SU-DHL-6 (cell line): ENCODE measurements around the gene JHY.

ENCODE experiments used
- H2AFZ ChIP-seq: fragments of 200-600 bp; sonication (generic); 2 replicates; pipeline ENCODE4 v1.6.1; 2014; ENCODE audit warnings: low read depth, mild to moderate bottlenecking, moderate library complexity, mixed read lengths, antibody characterized with exemption, low read length; ENCODE audit not compliant: severe bottlenecking
- H3F3A ChIP-seq: fragments of 200-600 bp; shearing (Covaris generic); 2 replicates; pipeline ENCODE4 v1.6.0; 2016; ENCODE audit warnings: antibody characterized with exemption, mild to moderate bottlenecking; ENCODE audit not compliant: insufficient read depth
- H3K27ac ChIP-seq: fragments of 200-600 bp; sonication (generic); 2 replicates; pipeline ENCODE4 v1.5.1; 2016; ENCODE audit warnings: low read depth, mild to moderate bottlenecking, low read length, moderate library complexity, mixed read lengths
- H3K27me3 ChIP-seq: fragments of 200-600 bp; sonication (generic), shearing (Covaris generic); 2 replicates; pipeline ENCODE4 v1.6.0; 2014; ENCODE audit warnings: mild to moderate bottlenecking, low read length
- H3K36me3 ChIP-seq: fragments of 200-600 bp; sonication (generic); 2 replicates; pipeline ENCODE4 v1.6.1; 2014; ENCODE audit warnings: mild to moderate bottlenecking, low read length, mixed read lengths
- H3K4me2 ChIP-seq: fragments of 300-600, 200-600 bp; shearing (Covaris generic), sonication (generic); 2 replicates; pipeline ENCODE4 v1.6.0; 2014; ENCODE audit warnings: low read length, low read depth, mild to moderate bottlenecking; ENCODE audit not compliant: poor library complexity, severe bottlenecking
- H3K4me3 ChIP-seq: fragments of 200-600 bp; sonication (generic); 2 replicates; pipeline ENCODE4 v1.5.1; 2014; ENCODE audit warnings: antibody characterized with exemption, low read length, mild to moderate bottlenecking, mixed read lengths; ENCODE audit not compliant: insufficient read depth, poor library complexity, severe bottlenecking
- H3K79me2 ChIP-seq: fragments of 200-600 bp; sonication (generic); 2 replicates; pipeline ENCODE4 v1.6.1; 2014; ENCODE audit warnings: mild to moderate bottlenecking, low read length, moderate library complexity; ENCODE audit not compliant: insufficient read depth
- H3K9ac ChIP-seq: fragments of 200-600 bp; sonication (generic); 2 replicates; pipeline ENCODE4 v1.7.0; 2014; ENCODE audit warnings: mild to moderate bottlenecking, low read length
- H3K9me2 ChIP-seq: fragments of 200-600 bp; sonication (generic); replicated peaks from 2 replicates; pipeline ENCODE4 v1.6.1; 2014; ENCODE audit warnings: low read length; ENCODE audit not compliant: insufficient read depth
- H3K9me3 ChIP-seq: fragments of 200-600 bp; sonication (generic); 2 replicates; pipeline ENCODE4 v1.6.1; 2014; ENCODE audit warnings: low read length, mixed read lengths; ENCODE audit not compliant: insufficient read depth
- H4K20me1 ChIP-seq: fragments of 200-600 bp; sonication (generic); 2 replicates; pipeline ENCODE4 v1.6.1; 2014; ENCODE audit warnings: low read depth, mild to moderate bottlenecking, antibody characterized with exemption, low read length, moderate library complexity, mixed read lengths
- EZH2phosphoT487 ChIP-seq: fragments of 200-600 bp; sonication (generic), shearing (Covaris generic); conservative IDR thresholded peaks from 2 replicates; pipeline ENCODE4 v1.6.1; 2018; ENCODE audit warnings: mild to moderate bottlenecking, antibody characterized with exemption, low read length, moderate library complexity, mixed read lengths
- TF ChIP-seq, protein P1 (sequence below): fragments of 200-600 bp; sonication (generic); IDR thresholded peaks from one replicate; pipeline ENCODE4 v1.5.1; 2017; ENCODE audit warnings: antibody characterized with exemption, mild to moderate bottlenecking, low read length, moderate library complexity; ENCODE audit not compliant: insufficient read depth, poor library complexity, severe bottlenecking

Gene JHY

DNA sequence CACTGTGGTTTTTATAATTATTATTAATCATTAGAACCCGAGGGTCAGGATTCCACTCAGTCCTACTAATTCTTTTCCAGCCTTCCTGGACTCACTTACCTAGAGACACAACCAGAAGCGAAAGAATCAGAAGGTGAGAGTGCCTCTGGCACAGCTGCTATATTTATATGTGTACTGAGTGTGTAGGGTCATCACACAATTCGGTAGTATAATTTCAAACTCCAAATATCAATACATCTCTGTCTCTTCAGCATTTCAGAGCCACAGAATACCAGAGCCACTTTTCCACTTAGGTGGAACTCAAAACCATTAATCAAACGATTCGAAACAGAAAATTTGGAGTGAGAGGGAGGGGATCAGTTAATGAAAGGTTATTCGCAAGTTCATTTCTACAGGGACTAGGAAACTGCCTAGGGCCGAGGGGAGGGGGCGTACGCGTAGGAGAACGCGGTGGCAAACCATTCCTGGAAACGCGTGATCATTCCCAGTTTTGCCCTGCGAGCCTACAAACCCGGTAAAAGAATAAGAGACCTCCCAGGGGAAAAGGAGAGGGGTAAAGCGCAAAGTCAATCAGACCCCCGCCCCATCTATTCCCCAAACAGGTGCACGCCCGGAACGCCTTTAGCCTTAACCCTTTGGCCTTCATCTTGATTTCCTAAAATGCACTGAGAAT is 93.6 kb downstream of the JHY start:
- no peaks in the 10 kb centered on the region for H3K9me3 ChIP-seq
- H3K4me2 ChIP-seq: no peak overlapping the region
- no peaks in the 10 kb centered on the region for H4K20me1 ChIP-seq
- H3K9me2 ChIP-seq: no peaks in the 10 kb centered on the region
- H3K79me2 ChIP-seq: no peaks in the 10 kb centered on the region
- H3K27ac ChIP-seq: no peak overlapping the region
- H3K27me3 ChIP-seq: no peaks in the 10 kb centered on the region
- H3K4me3 ChIP-seq: no peak overlapping the region
- H3F3A ChIP-seq: no peaks in the 10 kb centered on the region
- no peak overlapping the region for H3K9ac ChIP-seq
- TF ChIP-seq EZH2phosphoT487: no peak
- TF ChIP-seq, protein P1, sequence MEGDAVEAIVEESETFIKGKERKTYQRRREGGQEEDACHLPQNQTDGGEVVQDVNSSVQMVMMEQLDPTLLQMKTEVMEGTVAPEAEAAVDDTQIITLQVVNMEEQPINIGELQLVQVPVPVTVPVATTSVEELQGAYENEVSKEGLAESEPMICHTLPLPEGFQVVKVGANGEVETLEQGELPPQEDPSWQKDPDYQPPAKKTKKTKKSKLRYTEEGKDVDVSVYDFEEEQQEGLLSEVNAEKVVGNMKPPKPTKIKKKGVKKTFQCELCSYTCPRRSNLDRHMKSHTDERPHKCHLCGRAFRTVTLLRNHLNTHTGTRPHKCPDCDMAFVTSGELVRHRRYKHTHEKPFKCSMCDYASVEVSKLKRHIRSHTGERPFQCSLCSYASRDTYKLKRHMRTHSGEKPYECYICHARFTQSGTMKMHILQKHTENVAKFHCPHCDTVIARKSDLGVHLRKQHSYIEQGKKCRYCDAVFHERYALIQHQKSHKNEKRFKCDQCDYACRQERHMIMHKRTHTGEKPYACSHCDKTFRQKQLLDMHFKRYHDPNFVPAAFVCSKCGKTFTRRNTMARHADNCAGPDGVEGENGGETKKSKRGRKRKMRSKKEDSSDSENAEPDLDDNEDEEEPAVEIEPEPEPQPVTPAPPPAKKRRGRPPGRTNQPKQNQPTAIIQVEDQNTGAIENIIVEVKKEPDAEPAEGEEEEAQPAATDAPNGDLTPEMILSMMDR: no peak
- H2AFZ ChIP-seq: no peak overlapping the region
- H3K36me3 ChIP-seq: no peaks in the 10 kb centered on the region

DNA sequence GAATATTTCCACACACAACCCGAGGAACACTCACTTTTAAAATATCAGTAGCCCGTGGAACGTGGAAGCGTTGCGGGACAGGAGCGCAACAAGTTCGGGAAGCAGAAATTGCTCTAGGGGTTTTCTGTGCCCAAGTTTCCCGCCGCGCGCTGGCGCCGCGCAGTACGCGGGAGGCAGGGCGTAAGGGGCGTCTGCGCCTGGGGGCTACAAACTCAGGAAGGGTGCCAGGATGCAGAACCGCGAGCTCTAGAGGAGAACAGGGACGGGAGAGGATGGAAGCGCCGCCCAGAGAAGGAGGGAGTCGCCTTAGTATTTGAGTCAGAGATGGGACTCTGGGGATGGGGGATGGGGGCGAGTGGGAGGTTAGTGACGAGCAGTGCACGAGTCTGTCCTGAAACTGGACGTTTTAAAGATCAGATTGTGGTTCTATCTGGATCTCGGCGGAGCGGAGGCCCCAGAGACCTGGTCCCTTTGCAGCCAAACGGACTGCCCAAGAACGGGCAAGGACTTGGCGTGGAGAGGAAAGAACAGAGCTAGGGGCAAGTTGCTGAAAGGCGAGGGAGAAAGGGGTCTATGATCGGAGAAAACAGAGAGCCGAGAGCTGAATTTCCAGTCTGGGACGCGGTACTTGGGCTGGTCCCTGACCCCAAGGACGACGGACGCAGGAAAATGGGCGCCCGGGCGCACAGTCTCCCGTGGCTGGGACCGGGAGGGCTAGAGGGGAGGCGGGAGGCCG is 94.3 kb downstream of the JHY start:
- Histone ChIP-seq H3K9me2 (no peaks in the 10 kb centered on the region), H2AFZ (no peak overlapping the region), H3K4me3 (no peak overlapping the region), H3K4me2 (no peak overlapping the region), H3K79me2 (no peaks in the 10 kb centered on the region), H3F3A (no peaks in the 10 kb centered on the region), H3K27ac (no peak overlapping the region), H3K36me3 (no peaks in the 10 kb centered on the region), H3K27me3 (no peaks in the 10 kb centered on the region), H3K9ac (no peak overlapping the region), H3K9me3 (no peaks in the 10 kb centered on the region), H4K20me1 (no peaks in the 10 kb centered on the region)
- TF ChIP-seq, protein P1: no peak
- no peak for TF ChIP-seq EZH2phosphoT487

DNA sequence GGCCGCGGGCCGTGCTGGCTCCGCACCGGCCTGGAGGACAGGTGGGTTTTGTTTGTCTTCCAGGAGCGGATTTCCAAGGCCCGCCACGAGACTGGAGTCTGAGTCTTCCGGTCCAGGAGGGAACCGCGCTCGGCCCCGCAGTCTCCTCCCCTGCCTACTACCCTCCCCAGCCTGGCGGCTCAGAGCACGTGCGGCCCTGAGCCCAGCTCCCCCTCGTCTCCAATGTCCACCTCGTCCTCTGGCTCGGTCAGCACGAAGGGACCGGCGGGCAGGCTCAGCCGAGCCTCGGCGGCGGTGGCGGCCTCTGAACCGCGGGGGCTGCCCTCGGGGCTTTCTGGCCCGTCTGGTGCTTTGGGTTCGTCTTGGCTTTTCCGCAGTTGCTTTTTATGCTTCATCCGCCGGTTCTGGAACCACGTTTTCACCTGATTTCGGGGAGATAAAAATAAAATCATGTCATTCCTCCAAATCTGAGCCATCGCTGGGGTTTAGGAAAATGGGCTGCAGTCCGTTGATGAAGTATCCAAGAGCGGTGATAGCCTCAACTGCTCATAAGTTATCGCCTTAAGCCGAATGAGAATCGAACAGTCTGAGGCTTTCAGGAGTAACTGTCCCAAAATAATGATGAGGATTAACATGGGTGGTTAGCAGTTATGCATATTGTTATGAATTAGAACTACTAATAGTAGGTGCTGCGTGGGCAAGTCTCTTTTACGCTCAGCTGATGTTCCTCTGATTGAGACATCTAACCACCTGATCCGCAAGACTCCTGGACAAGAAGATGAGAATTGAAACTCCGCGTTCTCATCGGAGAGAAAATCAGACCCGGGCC is 95.1 kb downstream of the JHY start:
- Histone ChIP-seq H3K27ac (no peak overlapping the region), H3K9me2 (no peaks in the 10 kb centered on the region), H3K9me3 (no peaks in the 10 kb centered on the region), H4K20me1 (no peaks in the 10 kb centered on the region), H3K79me2 (no peaks in the 10 kb centered on the region), H3K4me2 (no peak overlapping the region), H3F3A (no peaks in the 10 kb centered on the region), H3K4me3 (no peak overlapping the region), H2AFZ (no peak overlapping the region), H3K36me3 (no peaks in the 10 kb centered on the region), H3K9ac (no peak overlapping the region), H3K27me3 (no peaks in the 10 kb centered on the region)
- TF ChIP-seq, protein P1: no peak
- no peak for TF ChIP-seq EZH2phosphoT487
